ENCODE results near the gene PER2. TPM values are rescaled to one million over a fixed set of nuclear protein-coding genes. Genes with fewer than 3 reads are reported as not detected.

The PER2 gene
- total and polyA plus RNA-seq, 2 of the 4 experiments (the other 2 are of a cell fraction), result 1.7 to 3.2 TPM

DNA sequence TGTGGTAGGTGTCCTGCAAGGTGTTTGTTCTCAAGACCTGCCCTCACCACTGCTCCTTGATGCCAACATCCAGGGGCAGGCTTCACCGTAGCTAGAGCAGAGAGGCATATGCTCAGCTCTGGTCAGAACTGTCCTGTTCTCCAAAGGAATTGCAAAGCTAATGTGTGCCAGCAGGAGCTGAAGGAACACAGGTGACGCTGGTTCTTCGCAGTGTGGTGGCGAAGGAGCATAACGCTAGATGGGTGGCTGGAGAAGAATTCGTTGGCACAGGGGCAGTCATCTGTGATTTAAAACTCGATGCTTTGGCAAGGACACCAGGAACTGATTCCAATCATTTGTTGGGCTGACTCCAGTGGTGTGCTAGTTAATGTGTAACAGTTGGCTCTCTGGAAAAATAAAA lies 11.4 kb upstream of the PER2 start:
- H3K27me3 ChIP-seq (ENCODE audit: control insufficient read depth, insufficient read depth, low read length), result peaks cover 44% of the 10 kb centered on the region
- H4K8ac ChIP-seq (ENCODE audit: low read depth in 2 of 2, low read length in 2 of 2), result no peak overlapping the region
- no peaks in the 10 kb centered on the region for H3K79me1 ChIP-seq (ENCODE audit: low read depth in 1 of 2, low read length in 2 of 2)
- no peaks in the 10 kb centered on the region for H3K9me3 ChIP-seq (ENCODE audit: control insufficient read depth, insufficient read depth, low read length)
- ATAC-seq (ENCODE audit: low read depth) (no peak), DNase-seq (no peak)
- H3K18ac ChIP-seq (ENCODE audit: low read depth, low read length), result no peak overlapping the region
- CTCF ChIA-PET, result no interaction called here
- H2AFZ ChIP-seq (replicated peaks; ENCODE audit: low read length, poor library complexity), result no peak overlapping the region
- H3K4ac ChIP-seq (ENCODE audit: low read depth, low read length), result no peak overlapping the region
- TF ChIP-seq, protein P1, sequence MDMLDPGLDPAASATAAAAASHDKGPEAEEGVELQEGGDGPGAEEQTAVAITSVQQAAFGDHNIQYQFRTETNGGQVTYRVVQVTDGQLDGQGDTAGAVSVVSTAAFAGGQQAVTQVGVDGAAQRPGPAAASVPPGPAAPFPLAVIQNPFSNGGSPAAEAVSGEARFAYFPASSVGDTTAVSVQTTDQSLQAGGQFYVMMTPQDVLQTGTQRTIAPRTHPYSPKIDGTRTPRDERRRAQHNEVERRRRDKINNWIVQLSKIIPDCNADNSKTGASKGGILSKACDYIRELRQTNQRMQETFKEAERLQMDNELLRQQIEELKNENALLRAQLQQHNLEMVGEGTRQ (IDR thresholded peaks at IDR 0.05; ENCODE audit: low read depth, low read length), result no peak
- TF ChIP-seq MAZ (IDR thresholded peaks at IDR 0.05; ENCODE audit: borderline replicate concordance, low read depth, low read length), result no peak
- TF ChIP-seq BHLHE40 (IDR thresholded peaks at IDR 0.05; ENCODE audit: low read depth, low read length), result no peak
- TF ChIP-seq FOS (IDR thresholded peaks at IDR 0.05; ENCODE audit: low read depth, low read length), result no peak
- TF ChIP-seq RCOR1 (IDR thresholded peaks at IDR 0.05; ENCODE audit: insufficient replicate concordance, low read length), result no peak
- no peak for TF ChIP-seq CHD1 (IDR thresholded peaks at IDR 0.05; ENCODE audit: low read depth, low read length)
- TF ChIP-seq, protein P2, sequence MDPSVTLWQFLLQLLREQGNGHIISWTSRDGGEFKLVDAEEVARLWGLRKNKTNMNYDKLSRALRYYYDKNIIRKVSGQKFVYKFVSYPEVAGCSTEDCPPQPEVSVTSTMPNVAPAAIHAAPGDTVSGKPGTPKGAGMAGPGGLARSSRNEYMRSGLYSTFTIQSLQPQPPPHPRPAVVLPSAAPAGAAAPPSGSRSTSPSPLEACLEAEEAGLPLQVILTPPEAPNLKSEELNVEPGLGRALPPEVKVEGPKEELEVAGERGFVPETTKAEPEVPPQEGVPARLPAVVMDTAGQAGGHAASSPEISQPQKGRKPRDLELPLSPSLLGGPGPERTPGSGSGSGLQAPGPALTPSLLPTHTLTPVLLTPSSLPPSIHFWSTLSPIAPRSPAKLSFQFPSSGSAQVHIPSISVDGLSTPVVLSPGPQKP (IDR thresholded peaks at IDR 0.05; ENCODE audit: borderline replicate concordance, low read depth, low read length), result no peak
- no peak for TF ChIP-seq RFX5 (IDR thresholded peaks at IDR 0.05; ENCODE audit: low read depth, low read length)
- no peak for TF ChIP-seq SMC3 (IDR thresholded peaks at IDR 0.05; ENCODE audit: low read depth, low read length)
- no peak for TF ChIP-seq RAD21 (IDR thresholded peaks at IDR 0.05; ENCODE audit: low read length)
- TF ChIP-seq MXI1 (IDR thresholded peaks at IDR 0.05; ENCODE audit: borderline replicate concordance, low read depth, low read length), result no peak
- no peak for TF ChIP-seq POLR2A (IDR thresholded peaks at IDR 0.05; ENCODE audit: low read depth, low read length)
- TF ChIP-seq, protein P3, sequence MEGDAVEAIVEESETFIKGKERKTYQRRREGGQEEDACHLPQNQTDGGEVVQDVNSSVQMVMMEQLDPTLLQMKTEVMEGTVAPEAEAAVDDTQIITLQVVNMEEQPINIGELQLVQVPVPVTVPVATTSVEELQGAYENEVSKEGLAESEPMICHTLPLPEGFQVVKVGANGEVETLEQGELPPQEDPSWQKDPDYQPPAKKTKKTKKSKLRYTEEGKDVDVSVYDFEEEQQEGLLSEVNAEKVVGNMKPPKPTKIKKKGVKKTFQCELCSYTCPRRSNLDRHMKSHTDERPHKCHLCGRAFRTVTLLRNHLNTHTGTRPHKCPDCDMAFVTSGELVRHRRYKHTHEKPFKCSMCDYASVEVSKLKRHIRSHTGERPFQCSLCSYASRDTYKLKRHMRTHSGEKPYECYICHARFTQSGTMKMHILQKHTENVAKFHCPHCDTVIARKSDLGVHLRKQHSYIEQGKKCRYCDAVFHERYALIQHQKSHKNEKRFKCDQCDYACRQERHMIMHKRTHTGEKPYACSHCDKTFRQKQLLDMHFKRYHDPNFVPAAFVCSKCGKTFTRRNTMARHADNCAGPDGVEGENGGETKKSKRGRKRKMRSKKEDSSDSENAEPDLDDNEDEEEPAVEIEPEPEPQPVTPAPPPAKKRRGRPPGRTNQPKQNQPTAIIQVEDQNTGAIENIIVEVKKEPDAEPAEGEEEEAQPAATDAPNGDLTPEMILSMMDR (conservative IDR thresholded peaks at IDR 0.05; ENCODE audit: low read depth, low read length), result no peak
- no peak for TF ChIP-seq MAFK (IDR thresholded peaks at IDR 0.05; ENCODE audit: low read depth, low read length)
- no peak for TF ChIP-seq NFE2L2 (IDR thresholded peaks at IDR 0.05; ENCODE audit: low read depth, low read length)
- no peak for TF ChIP-seq CEBPB (IDR thresholded peaks at IDR 0.05; ENCODE audit: low read depth, low read length)
- no peak overlapping the region for H4K5ac ChIP-seq (ENCODE audit: low read depth, low read length)
- 60% methylated on average over 5 of the region's 7 CpGs; no CpG with 5 or more reads in 1 of the 2 experiments for WGBS, 2 experiments (ENCODE audit: extremely low coverage in 2 of 2, insufficient read length in 1 of 2)
- no peak overlapping the region for H3K4me3 ChIP-seq (ENCODE audit: insufficient read depth, low read depth, low read length)
- H4K20me1 ChIP-seq (ENCODE audit: insufficient read depth, low read length), result no peaks in the 10 kb centered on the region
- H3K9ac ChIP-seq (ENCODE audit: low read depth, low read length), result no peak overlapping the region
- H3K4me1 ChIP-seq (ENCODE audit: control insufficient read depth, insufficient read depth, low read length), result no peaks in the 10 kb centered on the region
- H2AK9ac ChIP-seq (replicated peaks; ENCODE audit: low read depth, low read length, poor library complexity), result no peak overlapping the region
- H3K14ac ChIP-seq (replicated peaks; ENCODE audit: low read depth, low read length), result no peak overlapping the region
- dilution Hi-C loops (cut with HindIII; ENCODE audit: low sequenced_read_pairs, unreplicated experiment), result no loop called here
- no peak overlapping the region for H3K23ac ChIP-seq (ENCODE audit: low read depth, low read length)
- H2BK5ac ChIP-seq (ENCODE audit: low read depth, low read length, poor library complexity, severe bottlenecking), result no peak overlapping the region
- H3K4me2 ChIP-seq (ENCODE audit: low read depth, low read length), result no peak overlapping the region
- H2AK5ac ChIP-seq (ENCODE audit: low read depth, low read length), result no peak overlapping the region
- POLR2A ChIA-PET (ENCODE audit: unreplicated experiment), result no interaction called here
- no peak overlapping the region for H3K56ac ChIP-seq (ENCODE audit: extremely low read depth, insufficient read depth, low read length)
- H3K9me1 ChIP-seq (ENCODE audit: insufficient read depth, low read length), result no peaks in the 10 kb centered on the region
- intact Hi-C loops (cut with micrococcal nuclease), result no loop called here
- in situ Hi-C loops (cut with MboI; ENCODE audit: low sequenced_read_pairs), result no loop called here
- no peak overlapping the region for H2BK15ac ChIP-seq (ENCODE audit: low read depth, low read length)
- no peak overlapping the region for H2BK120ac ChIP-seq (ENCODE audit: low read depth, low read length)
- H3K36me3 ChIP-seq (ENCODE audit: control insufficient read depth, insufficient read depth, low read length), result no peaks in the 10 kb centered on the region
- no peak overlapping the region for H2BK20ac ChIP-seq (ENCODE audit: low read depth, low read length)
- H4K91ac ChIP-seq (ENCODE audit: insufficient read depth, low read depth, low read length), result no peak overlapping the region
- H3K27ac ChIP-seq (ENCODE audit: insufficient read depth, low read length), result no peak overlapping the region
- no TSS peak for BruUV-seq (replicated peaks)

All from IMR-90 (cell line).